ENCODE measurements around the gene RALB. TPM values are rescaled to one million over a fixed set of nuclear protein-coding genes. Genes with fewer than 3 reads are reported as not detected.

RALB gene
- total RNA-seq, 4 donors from 2014 or later = 18.9 to 81.0 (median 59.4) TPM

- TF ChIP-seq POLR2A (IDR thresholded peaks at IDR 0.05) = no peak
- no peak for TF ChIP-seq POLR2AphosphoS5 (IDR thresholded peaks at IDR 0.05)
- no peak for TF ChIP-seq EP300 (IDR thresholded peaks at IDR 0.05; ENCODE audit: low read depth)
- no peak for TF ChIP-seq CTCF (IDR thresholded peaks at IDR 0.05)
Observed at GRCh38 chr2:120229341-120229740, 23.3 kb upstream of the RALB start.

GRCh38 chr2:120230515-120231471, 21.9 kb upstream of the RALB start:
- peak overlapping the region in 1 of 4 donors; percentile 4 for H3K4me3 ChIP-seq
- WGBS, 2 donors (ENCODE audit: low coverage in 1 of 2) = 47 to 59% methylated on average over 9 to 17 of the region's 17 CpGs
- H3K27ac ChIP-seq = peak overlapping the region; percentile 69 to 82 (median 75)
- H3K4me1 ChIP-seq = peaks cover 3 to 42% (median 23%) of the 10 kb centered on the region in 4 donors
- in situ Hi-C loops (cut with MboI; ENCODE audit: low pct_ligation_motif_present in 1 of 4, low pct_unique_long_range_greater_than_20kb in 1 of 4, low sequenced_read_pairs in 3 of 4) = no loop called here
- intact Hi-C loops (cut with DNase I; ENCODE audit: low total_unique reads) = no loop called here
- H3K9me3 ChIP-seq = no peaks in the 10 kb centered on the region
- H3K36me3 ChIP-seq = no peaks in the 10 kb centered on the region
- no peak for TF ChIP-seq EP300 (IDR thresholded peaks at IDR 0.05; ENCODE audit: low read depth)
- TF ChIP-seq POLR2A (IDR thresholded peaks at IDR 0.05) = no peak
- peak in 2 of 3 donors; percentile 28 to 31 for TF ChIP-seq POLR2AphosphoS5 (IDR thresholded peaks at IDR 0.05)
- no peak for TF ChIP-seq CTCF (IDR thresholded peaks at IDR 0.05)
- DNase-seq = peak; percentile 46
- H3K27me3 ChIP-seq = no peaks in the 10 kb centered on the region

More at GRCh38 chr2:120229341-120229740, 23.3 kb upstream of the RALB start:
- Histone ChIP-seq H3K9me3 (no peaks in the 10 kb centered on the region), H3K4me1 (peaks cover 4 to 44% (median 23%) of the 10 kb centered on the region in 4 donors), H3K27ac (no peak overlapping the region), H3K27me3 (no peaks in the 10 kb centered on the region), H3K36me3 (no peaks in the 10 kb centered on the region), H3K4me3 (no peak overlapping the region)
- 87 to 88% methylated on average over 10 of the region's 10 CpGs for WGBS, 2 donors (ENCODE audit: low coverage in 1 of 2)
- DNase-seq = peak; percentile 4
- in situ Hi-C loops (cut with MboI; ENCODE audit: low pct_ligation_motif_present in 1 of 4, low pct_unique_long_range_greater_than_20kb in 1 of 4, low sequenced_read_pairs in 3 of 4) (loop anchor here in 1 of 4 donors (10.0 kb wide), 1 partner anchor 85 kb away; no protein-coding TSS in a partner anchor), intact Hi-C loops (cut with DNase I; ENCODE audit: low total_unique reads) (no loop called here)

GRCh38 chr2:120231564-120231973, 21.1 kb upstream of the RALB start:
- peak overlapping the region in 1 of 4 donors; percentile 47 for H3K4me3 ChIP-seq
- DNase-seq = peak; percentile 12
- no peaks in the 10 kb centered on the region for H3K36me3 ChIP-seq
- H3K4me1 ChIP-seq = peaks cover 3 to 42% (median 23%) of the 10 kb centered on the region in 4 donors
- TF ChIP-seq POLR2A (IDR thresholded peaks at IDR 0.05) = no peak
- no peak for TF ChIP-seq EP300 (IDR thresholded peaks at IDR 0.05; ENCODE audit: low read depth)
- no peak for TF ChIP-seq CTCF (IDR thresholded peaks at IDR 0.05)
- TF ChIP-seq POLR2AphosphoS5 (IDR thresholded peaks at IDR 0.05) = no peak
- 67 to 100% methylated on average over 2 to 4 of the region's 4 CpGs for WGBS, 2 donors (ENCODE audit: low coverage in 1 of 2)
- H3K27me3 ChIP-seq = no peaks in the 10 kb centered on the region
- H3K27ac ChIP-seq = peak overlapping the region; percentile 69 to 82 (median 75)
- intact Hi-C loops (cut with DNase I; ENCODE audit: low total_unique reads) = no loop called here
- in situ Hi-C loops (cut with MboI; ENCODE audit: low pct_ligation_motif_present in 1 of 4, low pct_unique_long_range_greater_than_20kb in 1 of 4, low sequenced_read_pairs in 3 of 4) = no loop called here
- H3K9me3 ChIP-seq = no peaks in the 10 kb centered on the region

GRCh38 chr2:120231974-120232635, 20.5 kb upstream of the RALB start:
- in situ Hi-C loops (cut with MboI; ENCODE audit: low pct_ligation_motif_present in 1 of 4, low pct_unique_long_range_greater_than_20kb in 1 of 4, low sequenced_read_pairs in 3 of 4) = no loop called here
- H3K36me3 ChIP-seq = no peaks in the 10 kb centered on the region
- intact Hi-C loops (cut with DNase I; ENCODE audit: low total_unique reads) = no loop called here
- TF ChIP-seq POLR2A (IDR thresholded peaks at IDR 0.05) (no peak), POLR2AphosphoS5 (IDR thresholded peaks at IDR 0.05) (peak in 2 of 3 donors; percentile 25)
- no peaks in the 10 kb centered on the region for H3K27me3 ChIP-seq
- peak; percentile 58 for DNase-seq
- H3K9me3 ChIP-seq = no peaks in the 10 kb centered on the region
- WGBS, 2 donors (ENCODE audit: low coverage in 1 of 2) = 0 to 34% methylated on average over 3 to 15 of the region's 15 CpGs
- peak overlapping the region; percentile 1 to 47 (median 26) for H3K4me3 ChIP-seq
- peaks cover 3 to 42% (median 23%) of the 10 kb centered on the region in 4 donors for H3K4me1 ChIP-seq
- peak overlapping the region; percentile 69 to 82 (median 75) for H3K27ac ChIP-seq

Measured in transverse colon (tissue), 4 donors.